Panc1 (cell line): ENCODE results near the gene TIAM2. TPM values are rescaled to one million over a fixed set of nuclear protein-coding genes. Genes with fewer than 3 reads are reported as not detected.

ENCODE experiments used
- ATAC-seq: fragments of 200-7000 bp; cut with Tn5 transposase; 2 replicates; pipeline ENCODE4 v1.9.1; 2020; ENCODE audit warnings: mild to moderate bottlenecking, moderate library complexity
- BruUV-seq: library from RNA; stranded (reverse); fragments of 400-500 nt; replicated peaks from 2 replicates; lab custom pipeline; 2021; lab: Mats Ljungman, UMichigan
- CTCF ChIA-PET: fragments of 300-600 bp; sonication (Branson Sonifier 250); formaldehyde crosslinking; loops from one replicate; lab custom pipeline; 2022; ENCODE audit warnings: antibody characterized with exemption; lab: Charles Lee
- POLR2A ChIA-PET: fragments of 300-600 bp; sonication (Branson Sonifier 250); formaldehyde crosslinking; loops from one replicate; lab custom pipeline; 2022; ENCODE audit warnings: antibody characterized with exemption; lab: Charles Lee
- DNase-seq: peaks from one replicate; pipeline ENCODE4 v3.0.0-alpha.2; 2010; ENCODE audit warnings: low read depth, low spot score
- H3K27ac ChIP-seq: 2 replicates; pipeline ENCODE4 v1.5.1; 2011; ENCODE audit warnings: mild to moderate bottlenecking, low read length, inconsistent platforms
- H3K27me3 ChIP-seq: fragments of 200-500 bp; sonication (Bioruptor generic); 2 replicates; pipeline ENCODE4 v1.6.0; 2014; ENCODE audit warnings: low read length, inconsistent platforms; ENCODE audit not compliant: control insufficient read depth, insufficient read depth
- H3K36me3 ChIP-seq: fragments of 200-500 bp; sonication (Bioruptor generic); 2 replicates; pipeline ENCODE4 v1.5.1; 2014; ENCODE audit warnings: inconsistent platforms, mild to moderate bottlenecking, low read length, moderate library complexity; ENCODE audit not compliant: control insufficient read depth, insufficient read depth
- H3K4me1 ChIP-seq: 2 replicates; pipeline ENCODE4 v1.5.1; 2011; ENCODE audit warnings: inconsistent platforms, mild to moderate bottlenecking, low read length, moderate library complexity; ENCODE audit not compliant: control insufficient read depth, insufficient read depth
- H3K4me3 ChIP-seq, 2 experiments: 2 replicates each; pipeline ENCODE4 v1.5.1; 2011 to 2012; ENCODE audit warnings: low read depth in 2 of 2, low read length in 2 of 2, mild to moderate bottlenecking in 2 of 2, inconsistent platforms in 1 of 2, moderate library complexity in 1 of 2
- H3K9me3 ChIP-seq: fragments of 200-500 bp; sonication (Bioruptor generic); 2 replicates; pipeline ENCODE4 v1.5.1; 2014; ENCODE audit warnings: low read depth, mild to moderate bottlenecking, inconsistent platforms, low read length, moderate library complexity; ENCODE audit not compliant: control insufficient read depth, insufficient read depth
- CTCF ChIP-seq: fragments of 450-650 bp; IDR thresholded peaks from 2 replicates; pipeline ENCODE4 v1.5.1; 2017; ENCODE audit warnings: mild to moderate bottlenecking
- POLR2AphosphoS5 ChIP-seq: IDR thresholded peaks from 2 replicates; pipeline ENCODE4 v1.6.1; 2012; ENCODE audit warnings: mild to moderate bottlenecking, low read depth, low read length, moderate library complexity
- REST ChIP-seq, 2 experiments: IDR thresholded peaks; 2 replicates each; pipeline ENCODE4 v1.6.1; 2011 to 2012; ENCODE audit warnings: low read depth in 2 of 2, control low read depth in 1 of 2, low read length in 1 of 2, mild to moderate bottlenecking in 1 of 2, moderate library complexity in 1 of 2; ENCODE audit not compliant: insufficient read depth in 1 of 2
- SIN3A ChIP-seq: IDR thresholded peaks from 2 replicates; pipeline ENCODE4 v1.6.1; 2012; ENCODE audit warnings: low read depth, mild to moderate bottlenecking, low read length, moderate library complexity, borderline replicate concordance; ENCODE audit not compliant: insufficient read depth
- TCF7L2 ChIP-seq: IDR thresholded peaks from 2 replicates; pipeline ENCODE4 v1.6.1; 2011; ENCODE audit warnings: mild to moderate bottlenecking, low read depth, low read length, inconsistent platforms
- in situ Hi-C: cut with HindIII; loops from 2 replicates; pipeline ENCODE4 v1.10.0; 2016; ENCODE audit warnings: low sequenced_read_pairs, low pct_unique_long_range_greater_than_20kb
- intact Hi-C: fragments of 100-400 bp; cut with micrococcal nuclease; formaldehyde crosslinking; loops from one replicate; pipeline ENCODE4 v1.10.0; 2022; ENCODE audit not compliant: unreplicated experiment
- total RNA-seq: library from RNA; stranded (reverse); gene quantifications from one replicate; pipeline ENCODE4 v1.2.1, GENCODE V29; 2021; ENCODE audit not compliant: unreplicated experiment

The TIAM2 gene
- total RNA-seq, 1 experiment from 2014 or later, result 14.9 TPM

- no peak for DNase-seq
- in situ Hi-C loops, result no loop called here
- CTCF ChIA-PET, result no interaction called here
These were observed 193.0 kb downstream of the TIAM2 start for GRCh38 chr6:155187994-155188706.

More at GRCh38 chr6:155187994-155188706, 193.0 kb downstream of the TIAM2 start:
- no TSS peak for BruUV-seq
- H3K27ac ChIP-seq, result peak overlapping the region; percentile 96
- POLR2A ChIA-PET, result no interaction called here
- peaks cover 59% of the 10 kb centered on the region for H3K4me1 ChIP-seq
- TF ChIP-seq SIN3A (no peak), CTCF (no peak), TCF7L2 (no peak), REST (IDR thresholded peaks at IDR 0.05; ENCODE audit: insufficient read depth in 1 of 2, low read depth in 2 of 2, low read length in 1 of 2) (no peak), POLR2AphosphoS5 (peak; percentile 29; the same call in 1 of the 2 replicates)
- H3K27me3 ChIP-seq, result no peaks in the 10 kb centered on the region
- no peaks in the 10 kb centered on the region for H3K36me3 ChIP-seq
- H3K4me3 ChIP-seq, result no peak overlapping the region
- no peaks in the 10 kb centered on the region for H3K9me3 ChIP-seq
- intact Hi-C loops, result loop anchor here (10.0 kb wide), 1 partner anchor 127 kb away; the partner anchor contains the start of gene TFB1M
- peak; percentile 74 for ATAC-seq
